Right lobe of liver (tissue), 6 donors: ENCODE data around the gene DACH1. TPM values are rescaled to one million over a fixed set of nuclear protein-coding genes. Genes with fewer than 3 reads are reported as not detected.

Experiments
- ATAC-seq, 4 donors: fragments of 200-7000 bp; cut with Tn5 transposase; one replicate each; pipeline ENCODE4 v1.9.1; 2020; ENCODE audit warnings: mild to moderate bottlenecking in 4 of 4, moderate library complexity in 4 of 4
- DNase-seq, 3 donors: peaks; one replicate each; pipeline ENCODE4 v3.0.0-alpha.2; 2020
- H3K27ac ChIP-seq, 3 donors: fragments of 200-600 bp; one replicate each; pipeline ENCODE4 v1.8.0; 2022
- H3K27me3 ChIP-seq, 2 donors: fragments of 200-600 bp; one replicate each; pipeline ENCODE4 v1.8.0; 2022
- H3K36me3 ChIP-seq, 4 donors: fragments of 200-600 bp; sonication (generic) in 1 of 4; one replicate each; pipeline versions ENCODE4 v1.5.1 to v1.8.0; 2017 to 2022; ENCODE audit warnings: control low read depth in 1 of 4
- H3K4me1 ChIP-seq, 4 donors: fragments of 200-600 bp; sonication (generic) in 1 of 4; one replicate each; pipeline versions ENCODE4 v1.5.1 to v1.8.0; 2017 to 2022; ENCODE audit warnings: control low read depth in 1 of 4
- H3K4me3 ChIP-seq, 3 donors: fragments of 200-600 bp; one replicate each; pipeline ENCODE4 v1.8.0; 2022
- H3K9me3 ChIP-seq, 4 donors: fragments of 200-600 bp; sonication (generic) in 1 of 4; one replicate each; pipeline versions ENCODE4 v1.5.1 to v1.8.0; 2017 to 2022; ENCODE audit warnings: control low read depth in 1 of 4
- POLR2A ChIP-seq: fragments of 450-650 bp; IDR thresholded peaks from one replicate; pipeline ENCODE4 v1.6.1; 2017; ENCODE audit warnings: antibody characterized with exemption, mild to moderate bottlenecking
- WGBS: methylation state at CpG from one replicate; pipeline ENCODE4 v1.1.6; 2018; ENCODE audit warnings: low coverage, low lambda C conversion rate; ENCODE audit not compliant: insufficient coverage; ENCODE audit errors: missing lambda C conversion rate; 5-methylcytosine and 5-hydroxymethylcytosine counted together
- intact Hi-C, 2 donors: fragments of 100-400 bp; cut with DNase I; formaldehyde crosslinking; loops; one replicate each; pipeline versions ENCODE4 v1.11.2 to v1.14.1; 2022
- total RNA-seq, 6 experiments: library from RNA; depleted of rRNA in 2 of 6; stranded (reverse); fragments of >200 nt in 2 of 6; fragmentation: NEBNext Ultra II Directional in 3 of 6; extraction: Animal tissue kit (Norgen Biotek cat#: 25700) in 3 of 6; gene quantifications; one replicate each; pipeline versions ENCODE4 v1.1.0 to v1.2.4, GENCODE V29; 2016 to 2023
- TF ChIP-seq, protein P1 (sequence below), 4 donors: fragments of 200-600 bp in 3 of 4; fragments of 450-650 bp in 1 of 4; IDR thresholded peaks; one replicate each; pipeline versions ENCODE4 v1.5.1 to v1.8.0; 2016 to 2022; ENCODE audit warnings: antibody characterized with exemption in 4 of 4, mild to moderate bottlenecking in 2 of 4
- donor health status: DM: no; HTN: yes; CAD: no.
- donor health status: DM: no; HTN: no; CAD: no.
- donor health status: DM: no; HTN: no; CAD: no.
- donor health status: DM: no; HTN: yes; CAD: no.
- donor health status: DM: no; HTN: yes; CAD: no.

The DACH1 gene
- total RNA-seq, 6 experiments from 2014 or later: 0.80 to 1.5 (median 0.94) TPM

DNA sequence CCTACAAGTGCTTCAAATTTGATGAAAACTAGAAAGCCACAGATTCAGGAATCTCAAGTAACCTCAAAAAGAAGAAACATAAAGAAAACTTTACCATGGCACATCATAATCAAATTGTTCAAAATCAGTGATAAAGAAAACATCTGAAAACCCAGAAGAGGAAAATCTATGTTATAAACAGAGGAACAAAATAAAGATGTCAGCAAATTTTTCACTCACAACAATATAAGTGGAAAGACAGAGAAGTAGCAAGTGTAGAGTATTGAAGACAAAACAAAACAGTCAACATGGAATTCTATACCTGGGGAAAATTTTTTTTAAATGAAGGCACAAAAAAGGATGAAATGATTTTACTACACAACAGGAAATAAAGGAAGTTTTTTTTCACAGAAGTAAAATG is 470.9 kb downstream of the DACH1 start:
- no peaks in the 10 kb centered on the region for H3K9me3 ChIP-seq
- TF ChIP-seq, protein P1, sequence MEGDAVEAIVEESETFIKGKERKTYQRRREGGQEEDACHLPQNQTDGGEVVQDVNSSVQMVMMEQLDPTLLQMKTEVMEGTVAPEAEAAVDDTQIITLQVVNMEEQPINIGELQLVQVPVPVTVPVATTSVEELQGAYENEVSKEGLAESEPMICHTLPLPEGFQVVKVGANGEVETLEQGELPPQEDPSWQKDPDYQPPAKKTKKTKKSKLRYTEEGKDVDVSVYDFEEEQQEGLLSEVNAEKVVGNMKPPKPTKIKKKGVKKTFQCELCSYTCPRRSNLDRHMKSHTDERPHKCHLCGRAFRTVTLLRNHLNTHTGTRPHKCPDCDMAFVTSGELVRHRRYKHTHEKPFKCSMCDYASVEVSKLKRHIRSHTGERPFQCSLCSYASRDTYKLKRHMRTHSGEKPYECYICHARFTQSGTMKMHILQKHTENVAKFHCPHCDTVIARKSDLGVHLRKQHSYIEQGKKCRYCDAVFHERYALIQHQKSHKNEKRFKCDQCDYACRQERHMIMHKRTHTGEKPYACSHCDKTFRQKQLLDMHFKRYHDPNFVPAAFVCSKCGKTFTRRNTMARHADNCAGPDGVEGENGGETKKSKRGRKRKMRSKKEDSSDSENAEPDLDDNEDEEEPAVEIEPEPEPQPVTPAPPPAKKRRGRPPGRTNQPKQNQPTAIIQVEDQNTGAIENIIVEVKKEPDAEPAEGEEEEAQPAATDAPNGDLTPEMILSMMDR (IDR thresholded peaks at IDR 0.05): no peak
- no peak for TF ChIP-seq POLR2A
- H3K4me1 ChIP-seq: no peaks in the 10 kb centered on the region
- ATAC-seq (no peak), DNase-seq (no peak)
- intact Hi-C loops: no loop called here
- H3K27me3 ChIP-seq: no peaks in the 10 kb centered on the region
- no peak overlapping the region for H3K27ac ChIP-seq
- no peaks in the 10 kb centered on the region for H3K36me3 ChIP-seq
- H3K4me3 ChIP-seq: no peak overlapping the region

DNA sequence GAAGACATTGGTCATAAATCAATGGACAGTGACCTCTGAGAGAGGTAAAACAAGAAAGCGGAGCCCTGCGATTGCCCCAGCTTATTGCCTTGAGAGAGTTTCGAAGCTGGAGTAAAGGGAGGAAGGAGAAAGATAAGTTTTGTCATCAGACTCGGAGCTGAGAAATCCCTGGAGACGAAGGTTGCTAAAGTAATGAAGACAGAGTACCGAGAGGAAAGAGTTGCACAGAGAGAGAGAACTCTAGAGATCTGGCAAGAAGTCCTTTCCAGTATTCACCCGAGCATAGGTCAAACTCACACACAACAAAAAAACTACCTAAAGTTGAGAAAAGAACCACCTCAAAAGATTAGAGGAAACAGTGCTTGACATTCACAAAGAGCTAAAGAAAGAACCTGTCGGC is 472.0 kb downstream of the DACH1 start:
- H3K27ac ChIP-seq: no peak overlapping the region
- TF ChIP-seq, protein P1 (IDR thresholded peaks at IDR 0.05): no peak
- TF ChIP-seq POLR2A: no peak
- DNase-seq (no peak), ATAC-seq (no peak)
- H3K4me1 ChIP-seq: no peaks in the 10 kb centered on the region
- no peaks in the 10 kb centered on the region for H3K9me3 ChIP-seq
- no peak overlapping the region for H3K4me3 ChIP-seq
- 39% methylated on average over 7 of the region's 8 CpGs for WGBS
- no peaks in the 10 kb centered on the region for H3K36me3 ChIP-seq
- H3K27me3 ChIP-seq: no peaks in the 10 kb centered on the region
- intact Hi-C loops: no loop called here

DNA sequence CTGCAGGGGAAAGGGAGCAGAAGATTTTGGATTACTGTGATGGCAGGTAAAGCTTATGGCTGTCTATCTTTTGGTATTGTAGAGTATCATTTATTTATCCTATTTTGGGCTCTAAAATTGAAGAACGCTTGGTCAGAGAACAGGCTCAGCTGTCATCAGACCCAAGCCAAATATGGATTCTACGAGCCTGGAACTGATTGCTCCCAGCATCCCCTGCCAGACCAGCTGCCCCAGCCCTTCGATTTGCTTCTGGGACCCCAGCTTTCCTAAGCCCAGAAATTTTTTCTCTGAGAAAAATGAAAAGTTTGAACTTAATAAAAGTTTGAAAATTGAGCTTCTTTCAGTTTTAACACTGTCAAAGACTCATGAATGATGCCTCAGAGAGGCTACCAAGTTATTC is 472.8 kb downstream of the DACH1 start:
- H3K4me3 ChIP-seq: no peak overlapping the region
- intact Hi-C loops: no loop called here
- no peaks in the 10 kb centered on the region for H3K9me3 ChIP-seq
- DNase-seq (no peak), ATAC-seq (no peak)
- TF ChIP-seq POLR2A: no peak
- TF ChIP-seq, protein P1 (IDR thresholded peaks at IDR 0.05): no peak
- H3K27me3 ChIP-seq: no peaks in the 10 kb centered on the region
- H3K27ac ChIP-seq: no peak overlapping the region
- 47% methylated on average over 3 of the region's 3 CpGs for WGBS
- H3K4me1 ChIP-seq: no peaks in the 10 kb centered on the region
- no peaks in the 10 kb centered on the region for H3K36me3 ChIP-seq
